Measurements from ENCODE around the gene B4GALT5.

Gene B4GALT5

GRCh38 chr20:49583343-49583668, 130.4 kb downstream of the B4GALT5 start:
- H3K4me3 ChIP-seq (ENCODE audit: low read length, poor library complexity, severe bottlenecking), result no peak overlapping the region
- no peak overlapping the region for H3K4me2 ChIP-seq (ENCODE audit: low read depth, low read length, poor library complexity, severe bottlenecking)
- no peaks in the 10 kb centered on the region for H3K36me3 ChIP-seq (ENCODE audit: insufficient read depth, low read length)
- H3F3A ChIP-seq (ENCODE audit: low read depth), result no peaks in the 10 kb centered on the region
- no peaks in the 10 kb centered on the region for H3K4me1 ChIP-seq (ENCODE audit: insufficient read depth, low read length, poor library complexity, severe bottlenecking)
- H3K9me3 ChIP-seq (ENCODE audit: insufficient read depth, low read depth, low read length), result no peaks in the 10 kb centered on the region
- no peaks in the 10 kb centered on the region for H3K9me2 ChIP-seq (replicated peaks; ENCODE audit: low read depth, low read length)
- H4K20me1 ChIP-seq (ENCODE audit: insufficient read depth, low read length, poor library complexity, severe bottlenecking), result no peaks in the 10 kb centered on the region
- H3K9ac ChIP-seq (ENCODE audit: low read depth, low read length, poor library complexity, severe bottlenecking), result no peak overlapping the region
- no peaks in the 10 kb centered on the region for H3K79me2 ChIP-seq (ENCODE audit: insufficient read depth, low read length)
- TF ChIP-seq EZH2phosphoT487 (IDR thresholded peaks at IDR 0.05; ENCODE audit: borderline replicate concordance), result no peak
- TF ChIP-seq, protein P1, sequence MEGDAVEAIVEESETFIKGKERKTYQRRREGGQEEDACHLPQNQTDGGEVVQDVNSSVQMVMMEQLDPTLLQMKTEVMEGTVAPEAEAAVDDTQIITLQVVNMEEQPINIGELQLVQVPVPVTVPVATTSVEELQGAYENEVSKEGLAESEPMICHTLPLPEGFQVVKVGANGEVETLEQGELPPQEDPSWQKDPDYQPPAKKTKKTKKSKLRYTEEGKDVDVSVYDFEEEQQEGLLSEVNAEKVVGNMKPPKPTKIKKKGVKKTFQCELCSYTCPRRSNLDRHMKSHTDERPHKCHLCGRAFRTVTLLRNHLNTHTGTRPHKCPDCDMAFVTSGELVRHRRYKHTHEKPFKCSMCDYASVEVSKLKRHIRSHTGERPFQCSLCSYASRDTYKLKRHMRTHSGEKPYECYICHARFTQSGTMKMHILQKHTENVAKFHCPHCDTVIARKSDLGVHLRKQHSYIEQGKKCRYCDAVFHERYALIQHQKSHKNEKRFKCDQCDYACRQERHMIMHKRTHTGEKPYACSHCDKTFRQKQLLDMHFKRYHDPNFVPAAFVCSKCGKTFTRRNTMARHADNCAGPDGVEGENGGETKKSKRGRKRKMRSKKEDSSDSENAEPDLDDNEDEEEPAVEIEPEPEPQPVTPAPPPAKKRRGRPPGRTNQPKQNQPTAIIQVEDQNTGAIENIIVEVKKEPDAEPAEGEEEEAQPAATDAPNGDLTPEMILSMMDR (conservative IDR thresholded peaks at IDR 0.05; ENCODE audit: low read length), result no peak
- no peaks in the 10 kb centered on the region for H3K27me3 ChIP-seq (ENCODE audit: insufficient read depth, low read length, poor library complexity, severe bottlenecking)
- H2AFZ ChIP-seq (ENCODE audit: low read length), result no peak overlapping the region

Data from Loucy (cell line).